Endothelial cell of umbilical vein (primary cell): ENCODE results near the gene MDGA2. TPM values are rescaled to one million over a fixed set of nuclear protein-coding genes. Genes with fewer than 3 reads are reported as not detected.
"Not testable (repeated sequence)": the region's sequence is repeated elsewhere in the genome, so short reads cannot be mapped to it uniquely, and the experiment has no call there.

Experiments used
- BruUV-seq: library from RNA; stranded (reverse); fragments of 400-500 nt; replicated peaks from 2 replicates; lab custom pipeline; 2021; lab: Mats Ljungman, UMichigan
- CTCF ChIA-PET: fragments of 300-600, 350-600 bp; sonication (Branson Sonifier 250); formaldehyde crosslinking; loops from one replicate; lab custom pipeline; 2021; ENCODE audit warnings: antibody characterized with exemption, inconsistent platforms; lab: Charles Lee
- POLR2A ChIA-PET: fragments of 300-600, 350-600 bp; sonication (Branson Sonifier 250); formaldehyde crosslinking; loops from one replicate; lab custom pipeline; 2021; ENCODE audit warnings: antibody characterized with exemption, inconsistent platforms; lab: Charles Lee
- DNase-seq: peaks from one replicate; pipeline ENCODE4 v3.0.0-alpha.2; 2011; ENCODE audit warnings: low read depth, low spot score
- FAIRE-seq: peaks from 2 replicates; lab custom pipeline; 2011; peaks lifted over from hg19 to GRCh38; lab: Jason Lieb, UNC
- H2AFZ ChIP-seq: 2 replicates; pipeline ENCODE4 v1.6.0; 2012; ENCODE audit warnings: low read depth, low read length, control low read depth, inconsistent platforms
- H3K27ac ChIP-seq: 2 replicates; pipeline ENCODE4 v1.5.1; 2011; ENCODE audit warnings: low read depth, mild to moderate bottlenecking, control low read depth, low read length, moderate library complexity; ENCODE audit not compliant: insufficient read depth
- H3K27me3 ChIP-seq, 2 experiments: 2 replicates each; pipeline versions ENCODE4 v1.6.0 to v1.6.1; 2011; ENCODE audit warnings: low read length in 2 of 2, mixed read lengths in 1 of 2; ENCODE audit not compliant: control insufficient read depth in 2 of 2, insufficient read depth in 2 of 2
- H3K36me3 ChIP-seq, 2 experiments: 2 replicates in 1 of 2; 3 replicates in 1 of 2; pipeline ENCODE4 v1.5.1; 2011; ENCODE audit warnings: low read length in 2 of 2, mild to moderate bottlenecking in 1 of 2, moderate library complexity in 1 of 2; ENCODE audit not compliant: control insufficient read depth in 2 of 2, insufficient read depth in 2 of 2; ENCODE audit errors: extremely low read depth in 1 of 2
- H3K4me1 ChIP-seq: 3 replicates; pipeline ENCODE4 v1.5.1; 2011; ENCODE audit warnings: mild to moderate bottlenecking, low read length; ENCODE audit not compliant: control insufficient read depth, insufficient read depth; ENCODE audit errors: extremely low read depth
- H3K4me2 ChIP-seq: 2 replicates; pipeline ENCODE4 v1.6.1; 2011; ENCODE audit warnings: low read length, control low read depth, mixed read lengths; ENCODE audit not compliant: insufficient read depth
- H3K4me3 ChIP-seq, 3 experiments: fragments of 200-600 bp in 1 of 3; sonication (generic), shearing (Covaris generic) in 1 of 3; replicated peaks in 1 of 3; 2 replicates each; pipeline ENCODE4 v1.5.1; 2011 to 2016; ENCODE audit warnings: control low read depth in 3 of 3, low read length in 3 of 3, mild to moderate bottlenecking in 2 of 3, inconsistent platforms in 1 of 3, low read depth in 1 of 3, moderate library complexity in 1 of 3; ENCODE audit not compliant: insufficient read depth in 1 of 3
- H3K79me2 ChIP-seq: 2 replicates; pipeline ENCODE4 v1.6.0; 2012; ENCODE audit warnings: low read length, inconsistent platforms; ENCODE audit not compliant: control insufficient read depth, insufficient read depth
- H3K9ac ChIP-seq: replicated peaks from 2 replicates; pipeline ENCODE3; 2011; ENCODE audit warnings: low read length, control low read depth; ENCODE audit not compliant: insufficient read depth; ENCODE audit errors: extremely low read depth
- H3K9me1 ChIP-seq: replicated peaks from 3 replicates; pipeline ENCODE4 v1.6.0; 2011; ENCODE audit warnings: mild to moderate bottlenecking, low read length; ENCODE audit not compliant: control insufficient read depth, insufficient read depth; ENCODE audit errors: extremely low read depth
- H3K9me3 ChIP-seq: replicated peaks from 2 replicates; pipeline ENCODE4 v1.5.1; 2012; ENCODE audit warnings: low read length, inconsistent platforms; ENCODE audit not compliant: control insufficient read depth, insufficient read depth
- H4K20me1 ChIP-seq: replicated peaks from 2 replicates; pipeline ENCODE3; 2011; ENCODE audit warnings: mild to moderate bottlenecking, low read length; ENCODE audit not compliant: control insufficient read depth, insufficient read depth; ENCODE audit errors: extremely low read depth
- CTCF ChIP-seq, 2 donors: IDR thresholded peaks; 1 replicate in 1 of 2; 2 replicates in 1 of 2; pipeline ENCODE4 v1.5.1; 2011; ENCODE audit warnings: low read length in 2 of 2, mild to moderate bottlenecking in 2 of 2, moderate library complexity in 2 of 2, control low read depth in 1 of 2, inconsistent platforms in 1 of 2, low read depth in 1 of 2; ENCODE audit not compliant: insufficient read depth in 1 of 2; ENCODE audit errors: extremely low read depth in 1 of 2
- EZH2 ChIP-seq: IDR thresholded peaks from 2 replicates; pipeline ENCODE4 v1.6.1; 2012; ENCODE audit warnings: borderline replicate concordance, low read depth, mild to moderate bottlenecking, moderate library complexity, low read length, inconsistent platforms; ENCODE audit not compliant: severe bottlenecking
- FOS ChIP-seq: IDR thresholded peaks from 2 replicates; pipeline ENCODE4 v1.6.1; 2011; ENCODE audit warnings: mild to moderate bottlenecking, low read length, moderate library complexity, borderline replicate concordance; ENCODE audit not compliant: insufficient read depth
- GATA2 ChIP-seq: IDR thresholded peaks from 2 replicates; pipeline ENCODE4 v1.7.0; 2011; ENCODE audit warnings: low read depth, mild to moderate bottlenecking, moderate library complexity, mixed read lengths, low read length; ENCODE audit not compliant: insufficient read length, insufficient read depth
- JUN ChIP-seq: IDR thresholded peaks from 2 replicates; pipeline ENCODE4 v1.6.1; 2011; ENCODE audit warnings: borderline replicate concordance, low read depth; ENCODE audit not compliant: insufficient read length, insufficient read depth
- MAX ChIP-seq: IDR thresholded peaks from 2 replicates; pipeline ENCODE4 v1.6.1; 2011; ENCODE audit not compliant: insufficient read depth, insufficient read length
- MYC ChIP-seq: IDR thresholded peaks from one replicate; pipeline ENCODE4 v1.6.1; 2011; ENCODE audit warnings: mild to moderate bottlenecking, low read depth, low read length
- POLR2A ChIP-seq: IDR thresholded peaks from 2 replicates; pipeline ENCODE4 v1.6.1; 2012; ENCODE audit warnings: low read depth, mild to moderate bottlenecking, control low read depth, low read length
- POLR2AphosphoS5 ChIP-seq: IDR thresholded peaks from 2 replicates; pipeline ENCODE4 v1.6.1; 2012; ENCODE audit warnings: low read depth, mild to moderate bottlenecking, control low read depth, low read length, moderate library complexity; ENCODE audit not compliant: insufficient read depth
- dilution Hi-C: fragments of 300-500 bp; cut with MboI; formaldehyde crosslinking; loops from one replicate; pipeline ENCODE4 v1.15.0; 2019; ENCODE audit warnings: low sequenced_read_pairs; ENCODE audit not compliant: extremely low pct_ligation_motif_present
- intact Hi-C: fragments of 100-400 bp; cut with micrococcal nuclease; formaldehyde crosslinking; loops from one replicate; pipeline ENCODE4 v1.10.0; 2022
- polyA plus RNA-seq, 4 experiments: library from polyadenylated mRNA; depleted of rRNA in 3 of 4; stranded (reverse) in 3 of 4; unstranded in 1 of 4; fragments of >200 nt; gene quantifications; 2 replicates each; pipeline versions ENCODE4 v1.2.1 to v1.2.3, GENCODE V29; 2011 to 2012; ENCODE audit warnings: missing spikeins in 1 of 4
- total RNA-seq: library from RNA; stranded (reverse); gene quantifications from 2 replicates; pipeline ENCODE4 v1.2.3, GENCODE V29; 2021

The MDGA2 gene
- total and polyA plus RNA-seq, 2 donors (not counting 3 experiments of a cell fraction or from before 2014, with no cell fraction given) = not detected

- Histone ChIP-seq H4K20me1 (no peaks in the 10 kb centered on the region), H3K9me3 (no peaks in the 10 kb centered on the region), H3K9ac (peak overlapping the region; percentile 65), H3K4me1 (peaks cover 14% of the 10 kb centered on the region), H3K27ac (peak overlapping the region; percentile 69), H3K27me3 (no peaks in the 10 kb centered on the region), H3K79me2 (no peaks in the 10 kb centered on the region), H3K36me3 (no peaks in the 10 kb centered on the region), H3K4me3 (no peak overlapping the region), H2AFZ (peak overlapping the region; percentile 57), H3K9me1 (no peaks in the 10 kb centered on the region), H3K4me2 (peak overlapping the region; percentile 78)
- peak; percentile 79 for DNase-seq
- peak; percentile 93 for FAIRE-seq
- ChIA-PET POLR2A (no interaction called here), CTCF (interaction anchor here (0.9 to 1.0 kb wide), 5 partner anchors 12 to 92 kb away, joined by 3 to 5 read pairs (median 4); no protein-coding TSS in a partner anchor)
- BruUV-seq = no TSS peak
- intact Hi-C loops = loop anchor here (2.0 kb wide), 2 partner anchors 40 to 48 kb away; no protein-coding TSS in a partner anchor
- TF ChIP-seq GATA2 (no peak), FOS (no peak), JUN (peak; percentile 70)
- dilution Hi-C loops = no loop called here
Observed at GRCh38 chr14:47186486-47186885, 488.9 kb downstream of the MDGA2 start.

- no peak overlapping the region for H3K4me2 ChIP-seq
- intact Hi-C loops (no loop called here), dilution Hi-C loops (no loop called here)
- no peaks in the 10 kb centered on the region for H3K4me1 ChIP-seq
- FAIRE-seq = no peak
- H4K20me1 ChIP-seq = no peaks in the 10 kb centered on the region
- H3K4me3 ChIP-seq = no peak overlapping the region
- H3K27ac ChIP-seq = no peak overlapping the region
- CTCF ChIA-PET = interaction anchor here (1.0 kb wide), 1 partner anchor 28 kb away, joined by 5 read pairs; no protein-coding TSS in a partner anchor
- no peaks in the 10 kb centered on the region for H3K36me3 ChIP-seq
- POLR2A ChIA-PET = no interaction called here
- TF ChIP-seq FOS = no peak
- no peak for TF ChIP-seq EZH2
- no peak for TF ChIP-seq POLR2A
- no peak for TF ChIP-seq MYC
- TF ChIP-seq POLR2AphosphoS5 = no peak
- no peak for TF ChIP-seq CTCF (IDR thresholded peaks at IDR 0.05; ENCODE audit: extremely low read depth in 1 of 2, insufficient read depth in 1 of 2, low read depth in 1 of 2, low read length in 2 of 2)
- TF ChIP-seq MAX = no peak
- TF ChIP-seq JUN = no peak
- H3K27me3 ChIP-seq = no peaks in the 10 kb centered on the region
- no peaks in the 10 kb centered on the region for H3K9me3 ChIP-seq
- H3K9me1 ChIP-seq = no peaks in the 10 kb centered on the region
- BruUV-seq = no TSS peak
- H3K79me2 ChIP-seq = no peaks in the 10 kb centered on the region
- no peak overlapping the region for H3K9ac ChIP-seq
- no peak for DNase-seq
- H2AFZ ChIP-seq = no peak overlapping the region
Observed at GRCh38 chr14:47179906-47180305, 495.5 kb downstream of the MDGA2 start.

GRCh38 chr14:47171896-47172295, 503.5 kb downstream of the MDGA2 start:
- H3K4me2 ChIP-seq, H3K27ac ChIP-seq, POLR2A ChIA-PET, CTCF ChIA-PET, intact Hi-C loops, H3K9me3 ChIP-seq, H3K9me1 ChIP-seq, H3K36me3 ChIP-seq, H4K20me1 ChIP-seq, H2AFZ ChIP-seq, H3K4me1 ChIP-seq, H3K79me2 ChIP-seq, dilution Hi-C loops, H3K4me3 ChIP-seq, H3K9ac ChIP-seq, DNase-seq, H3K27me3 ChIP-seq, BruUV-seq, FAIRE-seq: not testable (repeated sequence)
